HG02678 (cell line): Measurements from ENCODE around the gene INPP5D.

Source experiments
- ATAC-seq: cut with Tn5 transposase; IDR thresholded peaks from one replicate; pipeline ENCODE4 v1.9.1; 2021; ENCODE audit warnings: mild to moderate bottlenecking, moderate library complexity; ENCODE audit not compliant: unreplicated experiment

Gene INPP5D

GRCh38 chr2:233226511-233227031 is 166.4 kb downstream of the INPP5D start:
- no peak for ATAC-seq

- no peak for ATAC-seq
These were observed 167.3 kb downstream of the INPP5D start for GRCh38 chr2:233227346-233227978.

GRCh38 chr2:233228376-233228775 is 168.2 kb downstream of the INPP5D start:
- no peak for ATAC-seq

- no peak for ATAC-seq
These were observed 173.6 kb downstream of the INPP5D start for GRCh38 chr2:233233618-233234230.

GRCh38 chr2:233234264-233234663 is 174.1 kb downstream of the INPP5D start:
- no peak for ATAC-seq

GRCh38 chr2:233234996-233235395 is 174.9 kb downstream of the INPP5D start:
- no peak for ATAC-seq

- ATAC-seq = no peak
These were observed 175.8 kb downstream of the INPP5D start for GRCh38 chr2:233235977-233236376.

- ATAC-seq = no peak
These were observed 176.9 kb downstream of the INPP5D start for GRCh38 chr2:233236820-233237589.

GRCh38 chr2:233240897-233241296 is 180.8 kb downstream of the INPP5D start:
- ATAC-seq = no peak

- ATAC-seq = no peak
These were observed 181.7 kb downstream of the INPP5D start for GRCh38 chr2:233241803-233242202.

GRCh38 chr2:233242231-233242927 is 182.2 kb downstream of the INPP5D start:
- ATAC-seq = no peak

GRCh38 chr2:233243348-233243747 is 183.2 kb downstream of the INPP5D start:
- ATAC-seq = no peak

- no peak for ATAC-seq
These were observed 184.7 kb downstream of the INPP5D start for GRCh38 chr2:233244818-233245217.

- no peak for ATAC-seq
These were observed 185.3 kb downstream of the INPP5D start for GRCh38 chr2:233245406-233245805.

- no peak for ATAC-seq
These were observed 187.0 kb downstream of the INPP5D start for GRCh38 chr2:233247116-233247515.

- ATAC-seq = no peak
These were observed 187.6 kb downstream of the INPP5D start for GRCh38 chr2:233247744-233248143.

GRCh38 chr2:233248999-233249398 is 188.9 kb downstream of the INPP5D start:
- no peak for ATAC-seq

- no peak for ATAC-seq
These were observed 190.4 kb downstream of the INPP5D start for GRCh38 chr2:233250568-233250967.

GRCh38 chr2:233250985-233251305 is 190.8 kb downstream of the INPP5D start:
- no peak for ATAC-seq

GRCh38 chr2:233251306-233252116 is 191.4 kb downstream of the INPP5D start, which contains the start of gene ATG16L1:
Gene ATG16L1 (plus strand): TSS chr2:233251673. CDS start chr2:233251828, 155 bp downstream.
- peak; percentile 96 for ATAC-seq
